Measurements from ENCODE around the gene PIWIL4. TPM values are rescaled to one million over a fixed set of nuclear protein-coding genes. Genes with fewer than 3 reads are reported as not detected.

The PIWIL4 gene
- total RNA-seq, 1 experiment from 2014 or later, result not detected

- Histone ChIP-seq H2BK15ac (ENCODE audit: low read depth, low read length) (no peak overlapping the region), H3K27ac (ENCODE audit: insufficient read length, low read depth, low read length) (no peak overlapping the region), H3K9me3 (ENCODE audit: control insufficient read depth, low read depth, low read length) (no peaks in the 10 kb centered on the region), H3K4me1 (ENCODE audit: insufficient read depth, low read length) (no peaks in the 10 kb centered on the region), H4K91ac (ENCODE audit: insufficient read length, low read depth, low read length) (no peak overlapping the region), H2BK5ac (ENCODE audit: insufficient read length, low read length) (no peak overlapping the region), H4K5ac (ENCODE audit: insufficient read length, low read depth, low read length) (no peak overlapping the region), H4K20me1 (ENCODE audit: control insufficient read depth, insufficient read depth, insufficient read length) (no peaks in the 10 kb centered on the region), H2BK120ac (ENCODE audit: low read depth, low read length, poor library complexity, severe bottlenecking) (no peak overlapping the region), H4K8ac (replicated peaks; ENCODE audit: insufficient read length, low read depth, low read length) (no peak overlapping the region), H3K23ac (ENCODE audit: insufficient read length, low read depth, low read length) (no peak overlapping the region), H3K79me1 (ENCODE audit: insufficient read depth, low read depth, low read length, poor library complexity, severe bottlenecking) (no peaks in the 10 kb centered on the region), H2BK20ac (ENCODE audit: low read depth, low read length, poor library complexity, severe bottlenecking) (no peak overlapping the region), H3K27me3 (ENCODE audit: insufficient read depth, low read length) (no peaks in the 10 kb centered on the region), H2BK12ac (ENCODE audit: insufficient read length, low read depth, low read length) (no peak overlapping the region), H3K23me2 (ENCODE audit: insufficient read length, low read depth, low read length, poor library complexity, severe bottlenecking) (no peaks in the 10 kb centered on the region), H3K4ac (ENCODE audit: low read depth, low read length) (no peak overlapping the region), H3K18ac (ENCODE audit: insufficient read length, low read depth, low read length) (no peak overlapping the region), H3K4me2 (ENCODE audit: insufficient read depth, insufficient read length, low read length) (no peak overlapping the region), H3T11ph (ENCODE audit: low read length) (no peak overlapping the region), H2AFZ (ENCODE audit: low read length) (no peak overlapping the region), H3K56ac (ENCODE audit: insufficient read length, low read depth, low read length) (no peak overlapping the region), H2AK5ac (ENCODE audit: insufficient read length, low read length) (no peak overlapping the region), H3K79me2 (ENCODE audit: insufficient read depth, low read length) (no peaks in the 10 kb centered on the region), H3K9ac (ENCODE audit: extremely low read depth, insufficient read length, low read length) (no peak overlapping the region), H3K14ac (ENCODE audit: insufficient read depth, low read length) (no peak overlapping the region)
- Mint-ChIP-seq H3K36me3 (ENCODE audit: insufficient read depth in 1 of 3, low read depth in 3 of 3) (no peaks in the 10 kb centered on the region), H3K27ac (no peak overlapping the region; a peak in 1 of 7 replicates), H3K4me1 (peaks cover 6% of the 10 kb centered on the region in 2 experiments), H3K27me3 (ENCODE audit: low read depth) (peaks cover 9% of the 10 kb centered on the region), H3K9me3 (no peaks in the 10 kb centered on the region), H3K4me3 (no peak overlapping the region)
- no CpG with 5 or more reads among the region's 1 CpG for WGBS (ENCODE audit: extremely low coverage, insufficient read length, low lambda C conversion rate)
- TF ChIP-seq, protein P1, sequence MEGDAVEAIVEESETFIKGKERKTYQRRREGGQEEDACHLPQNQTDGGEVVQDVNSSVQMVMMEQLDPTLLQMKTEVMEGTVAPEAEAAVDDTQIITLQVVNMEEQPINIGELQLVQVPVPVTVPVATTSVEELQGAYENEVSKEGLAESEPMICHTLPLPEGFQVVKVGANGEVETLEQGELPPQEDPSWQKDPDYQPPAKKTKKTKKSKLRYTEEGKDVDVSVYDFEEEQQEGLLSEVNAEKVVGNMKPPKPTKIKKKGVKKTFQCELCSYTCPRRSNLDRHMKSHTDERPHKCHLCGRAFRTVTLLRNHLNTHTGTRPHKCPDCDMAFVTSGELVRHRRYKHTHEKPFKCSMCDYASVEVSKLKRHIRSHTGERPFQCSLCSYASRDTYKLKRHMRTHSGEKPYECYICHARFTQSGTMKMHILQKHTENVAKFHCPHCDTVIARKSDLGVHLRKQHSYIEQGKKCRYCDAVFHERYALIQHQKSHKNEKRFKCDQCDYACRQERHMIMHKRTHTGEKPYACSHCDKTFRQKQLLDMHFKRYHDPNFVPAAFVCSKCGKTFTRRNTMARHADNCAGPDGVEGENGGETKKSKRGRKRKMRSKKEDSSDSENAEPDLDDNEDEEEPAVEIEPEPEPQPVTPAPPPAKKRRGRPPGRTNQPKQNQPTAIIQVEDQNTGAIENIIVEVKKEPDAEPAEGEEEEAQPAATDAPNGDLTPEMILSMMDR (conservative IDR thresholded peaks at IDR 0.05), result no peak
- no peak for DNase-seq
Observed at GRCh38 chr11:94581926-94582325, 14.8 kb downstream of the PIWIL4 start.
